GM10248 (cell line): ENCODE results near the gene FNDC3B.

ENCODE experiments used
- CTCF ChIA-PET: fragments of 300-600 bp; sonication (Branson Sonifier 250); formaldehyde crosslinking; extraction: SDS; loops from one replicate; lab custom pipeline; 2021; ENCODE audit warnings: antibody characterized with exemption; lab: Yijun Ruan, JAX
- POLR2A ChIA-PET: fragments of 350-650 bp; sonication (Branson Sonifier 250); formaldehyde crosslinking; extraction: SDS; loops from one replicate; lab custom pipeline; 2020; ENCODE audit warnings: antibody characterized with exemption; lab: Yijun Ruan, JAX
- DNase-seq: peaks from one replicate; pipeline ENCODE4 v3.0.0; 2012; ENCODE audit errors: extremely low spot score
- TF ChIP-seq, protein P1 (sequence below): IDR thresholded peaks from 2 replicates; pipeline ENCODE4 v1.5.1; 2012; ENCODE audit warnings: mild to moderate bottlenecking, low read depth; ENCODE audit errors: extremely low read depth, missing control alignments, control extremely low read depth

Gene FNDC3B

DNA sequence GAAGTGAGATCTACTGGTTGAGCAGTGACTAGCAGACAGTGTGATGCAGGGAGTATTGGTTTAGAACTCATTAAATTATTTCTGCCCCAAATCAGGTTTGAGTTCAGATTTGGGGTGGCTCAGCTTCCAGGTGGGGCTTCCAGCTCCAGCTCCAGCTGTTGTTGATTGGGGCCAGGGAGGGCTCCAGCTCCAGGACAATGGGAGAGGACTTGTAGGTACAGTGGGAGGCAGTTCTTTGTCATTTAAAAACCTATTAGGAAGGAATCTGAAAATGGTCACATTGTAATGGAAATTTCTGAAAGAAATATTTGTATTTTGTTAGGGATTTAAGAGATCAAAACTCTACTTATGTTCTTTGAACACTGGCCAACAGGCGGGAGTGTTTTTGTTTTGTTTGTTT is 97.0 kb downstream of the FNDC3B start:
- TF ChIP-seq, protein P1, sequence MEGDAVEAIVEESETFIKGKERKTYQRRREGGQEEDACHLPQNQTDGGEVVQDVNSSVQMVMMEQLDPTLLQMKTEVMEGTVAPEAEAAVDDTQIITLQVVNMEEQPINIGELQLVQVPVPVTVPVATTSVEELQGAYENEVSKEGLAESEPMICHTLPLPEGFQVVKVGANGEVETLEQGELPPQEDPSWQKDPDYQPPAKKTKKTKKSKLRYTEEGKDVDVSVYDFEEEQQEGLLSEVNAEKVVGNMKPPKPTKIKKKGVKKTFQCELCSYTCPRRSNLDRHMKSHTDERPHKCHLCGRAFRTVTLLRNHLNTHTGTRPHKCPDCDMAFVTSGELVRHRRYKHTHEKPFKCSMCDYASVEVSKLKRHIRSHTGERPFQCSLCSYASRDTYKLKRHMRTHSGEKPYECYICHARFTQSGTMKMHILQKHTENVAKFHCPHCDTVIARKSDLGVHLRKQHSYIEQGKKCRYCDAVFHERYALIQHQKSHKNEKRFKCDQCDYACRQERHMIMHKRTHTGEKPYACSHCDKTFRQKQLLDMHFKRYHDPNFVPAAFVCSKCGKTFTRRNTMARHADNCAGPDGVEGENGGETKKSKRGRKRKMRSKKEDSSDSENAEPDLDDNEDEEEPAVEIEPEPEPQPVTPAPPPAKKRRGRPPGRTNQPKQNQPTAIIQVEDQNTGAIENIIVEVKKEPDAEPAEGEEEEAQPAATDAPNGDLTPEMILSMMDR = no peak
- CTCF ChIA-PET = interaction anchor here (1.8 kb wide), 1 partner anchor 8 kb away, joined by 9 read pairs; no protein-coding TSS in a partner anchor
- POLR2A ChIA-PET = no interaction called here
- DNase-seq = no peak

GRCh38 chr3:172137287-172138192 is 98.2 kb downstream of the FNDC3B start:
- TF ChIP-seq, protein P1 = no peak
- DNase-seq = no peak
- POLR2A ChIA-PET = interaction anchor here (0.7 kb wide), 1 partner anchor 92 kb away, joined by 3 read pairs; no protein-coding TSS in a partner anchor
- CTCF ChIA-PET = interaction anchor here (0.8 to 1.8 kb wide), 2 partner anchors 9 to 31 kb away, joined by 3 to 9 read pairs; no protein-coding TSS in a partner anchor

DNA sequence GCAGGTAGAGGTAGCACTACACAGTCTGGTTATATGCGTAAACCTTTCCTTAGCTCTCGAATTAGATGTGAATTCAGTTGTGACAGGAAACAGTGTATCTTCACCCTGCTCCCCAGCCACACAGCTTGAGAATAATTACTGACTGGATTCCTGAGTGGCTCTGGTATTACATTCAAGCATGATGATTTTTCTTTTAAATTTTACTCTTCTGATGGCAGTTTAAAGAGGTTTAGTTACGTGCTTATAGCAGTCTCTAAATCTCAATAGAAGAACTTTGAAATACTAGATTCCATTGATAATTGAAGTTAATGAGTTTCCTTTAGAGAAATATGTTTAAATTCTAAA is 98.8 kb downstream of the FNDC3B start:
- DNase-seq = no peak
- TF ChIP-seq, protein P1 = no peak
- CTCF ChIA-PET = interaction anchor here (1.2 to 2.3 kb wide), 3 partner anchors 11 to 33 kb away, joined by 5 to 11 read pairs (median 7); no protein-coding TSS in a partner anchor
- POLR2A ChIA-PET = no interaction called here

DNA sequence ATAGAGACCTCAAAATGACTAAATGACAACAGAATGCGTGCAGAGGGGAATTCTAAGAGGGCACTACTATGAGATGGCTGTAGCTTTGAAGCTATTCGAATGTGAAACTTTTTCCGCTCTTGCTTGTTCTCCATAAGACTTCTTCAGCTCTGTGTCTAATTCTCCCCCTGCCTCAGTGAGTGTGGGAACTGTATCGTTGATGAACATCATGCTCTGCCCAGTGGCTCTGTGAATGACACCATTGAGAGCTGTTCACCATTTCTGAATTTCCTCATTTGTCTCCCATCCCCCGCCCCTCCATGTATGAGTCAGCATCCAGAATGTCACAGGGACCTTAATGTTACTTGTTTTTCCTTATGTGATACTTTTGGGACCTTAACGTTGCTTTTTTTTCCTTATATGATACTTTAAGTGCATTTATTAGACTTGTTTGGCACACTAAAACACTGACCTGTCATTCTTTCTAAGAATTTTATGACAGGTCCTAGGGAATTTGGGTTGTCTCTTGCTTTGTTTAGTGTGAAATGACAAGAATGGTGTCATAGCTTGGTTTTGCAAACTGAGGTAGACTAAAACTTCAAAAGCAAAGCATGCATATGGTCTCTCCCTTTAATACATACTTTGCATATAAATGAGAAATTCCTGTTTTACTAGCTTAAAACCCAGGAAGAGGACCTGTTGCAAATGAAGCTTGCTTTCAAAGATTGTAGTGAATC is 99.6 kb downstream of the FNDC3B start:
- DNase-seq = no peak
- POLR2A ChIA-PET = interaction anchor here (0.5 kb wide), 1 partner anchor 49 kb away, joined by 3 read pairs; no protein-coding TSS in a partner anchor
- CTCF ChIA-PET = interaction anchor here (0.6 to 2.3 kb wide), 10 partner anchors 9 to 193 kb away, joined by 3 to 11 read pairs (median 5); no protein-coding TSS in a partner anchor
- TF ChIP-seq, protein P1 = no peak

DNA sequence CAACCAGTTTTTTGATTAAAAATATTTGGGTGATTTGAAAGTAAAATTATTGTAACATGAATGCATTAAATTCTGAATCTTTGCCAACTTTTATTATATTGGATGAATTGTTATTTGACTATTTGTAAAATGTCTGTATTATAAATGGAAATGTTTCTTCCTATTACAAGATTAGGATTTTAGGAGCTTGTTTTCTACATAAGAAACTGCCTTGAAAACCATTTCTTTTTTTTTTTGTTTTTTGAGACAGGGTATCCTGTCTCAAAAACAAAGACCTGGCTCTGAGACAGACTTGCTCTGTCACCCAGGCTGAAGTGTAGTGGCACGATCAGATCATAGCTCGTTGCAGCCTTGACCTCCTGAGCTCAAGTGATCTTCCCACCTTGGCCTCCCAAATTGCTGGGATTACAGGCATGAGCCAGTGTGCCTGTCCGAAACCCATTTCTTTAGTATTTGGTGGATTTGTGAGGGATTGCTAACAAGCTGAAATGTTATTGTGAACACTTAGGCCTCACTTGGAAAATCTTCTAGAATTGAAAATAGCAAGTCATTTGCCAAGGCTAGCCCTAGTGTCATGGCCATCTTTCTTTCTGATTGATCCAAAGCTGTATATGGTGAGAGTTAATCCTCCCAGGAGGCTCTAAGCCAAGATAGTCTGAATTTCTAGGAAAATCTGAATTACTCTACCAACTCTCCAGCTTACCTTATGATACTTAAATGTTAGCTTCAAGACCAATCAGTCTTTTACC is 100.3 kb downstream of the FNDC3B start:
- ChIA-PET CTCF (interaction anchor here (0.6 to 2.3 kb wide), 11 partner anchors 10 to 193 kb away, joined by 3 to 11 read pairs (median 5); no protein-coding TSS in a partner anchor), POLR2A (interaction anchor here (0.5 kb wide), 1 partner anchor 50 kb away, joined by 3 read pairs; no protein-coding TSS in a partner anchor)
- TF ChIP-seq, protein P1 = no peak
- DNase-seq = no peak
